ENCODE data around the gene KRTAP10-2.
"Not testable (repeated sequence)": the region's sequence is repeated elsewhere in the genome, so short reads cannot be mapped to it uniquely, and the experiment has no call there.

KRTAP10-2 gene

GRCh38 chr21:44583089-44583799, 31.9 kb upstream of the KRTAP10-2 start:
- DNase-seq (ENCODE audit: low read depth, low spot score), result no peak

- no peak for DNase-seq (ENCODE audit: low read depth, low spot score)
Observed at GRCh38 chr21:44582055-44582454, 30.8 kb upstream of the KRTAP10-2 start.

- DNase-seq (ENCODE audit: low read depth, low spot score), result no peak
Observed at GRCh38 chr21:44581158-44581557, 29.9 kb upstream of the KRTAP10-2 start.

DNA sequence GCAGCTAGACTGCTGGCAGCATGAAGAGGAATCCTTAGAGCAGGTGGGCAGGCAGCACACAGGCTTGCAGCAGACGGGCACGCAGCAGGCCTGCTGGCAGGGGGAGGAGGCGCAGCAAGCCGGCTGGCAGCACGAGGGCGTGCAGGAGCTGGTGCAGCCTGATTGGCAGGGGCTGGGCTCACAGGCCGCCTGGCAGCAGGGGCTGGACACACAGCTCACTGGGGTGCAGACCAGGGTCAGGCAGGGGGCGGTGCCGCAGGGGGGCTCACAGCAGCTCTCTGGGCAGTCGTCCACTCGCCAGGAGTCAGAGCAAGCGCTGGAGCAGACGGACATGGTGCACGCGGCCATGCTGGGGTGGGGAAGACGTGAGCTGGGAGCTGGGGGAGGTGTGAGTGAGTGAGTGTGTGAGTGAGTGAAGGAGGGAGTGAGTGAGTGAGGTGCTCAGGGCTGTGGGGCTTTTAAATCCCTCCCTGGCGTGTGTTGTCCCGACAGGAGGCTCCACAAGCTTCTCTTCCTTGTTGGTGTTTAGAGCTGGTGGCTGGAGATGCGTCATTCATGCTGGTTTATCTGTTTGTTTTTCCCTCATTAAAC, 29.0 kb upstream of the KRTAP10-2 start, which contains the start of gene KRTAP10-5:
TSS of gene KRTAP10-5 (minus strand) at position 374 of the 591 bp plus-strand sequence. CDS start at position 348, 26 bp downstream.
- DNase-seq (ENCODE audit: low read depth, low spot score), result not testable (repeated sequence)

DNA sequence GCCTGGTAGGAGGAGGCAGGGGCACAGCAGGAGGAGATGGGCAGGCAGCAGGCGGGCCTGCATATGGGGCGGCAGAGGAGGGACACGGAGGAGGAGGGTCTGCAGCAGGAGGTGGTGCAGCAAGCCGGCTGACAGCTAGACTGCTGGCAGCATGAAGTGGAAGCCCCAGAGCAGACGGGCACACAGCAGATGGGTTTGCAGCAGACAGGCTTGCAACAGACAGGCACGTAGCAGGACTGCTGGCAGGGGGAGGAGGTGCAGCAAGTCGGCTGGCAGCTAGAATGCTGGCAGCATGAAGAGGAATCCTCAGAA, 28.5 kb upstream of the KRTAP10-2 start:
- DNase-seq (ENCODE audit: low read depth, low spot score), result no peak

DNA sequence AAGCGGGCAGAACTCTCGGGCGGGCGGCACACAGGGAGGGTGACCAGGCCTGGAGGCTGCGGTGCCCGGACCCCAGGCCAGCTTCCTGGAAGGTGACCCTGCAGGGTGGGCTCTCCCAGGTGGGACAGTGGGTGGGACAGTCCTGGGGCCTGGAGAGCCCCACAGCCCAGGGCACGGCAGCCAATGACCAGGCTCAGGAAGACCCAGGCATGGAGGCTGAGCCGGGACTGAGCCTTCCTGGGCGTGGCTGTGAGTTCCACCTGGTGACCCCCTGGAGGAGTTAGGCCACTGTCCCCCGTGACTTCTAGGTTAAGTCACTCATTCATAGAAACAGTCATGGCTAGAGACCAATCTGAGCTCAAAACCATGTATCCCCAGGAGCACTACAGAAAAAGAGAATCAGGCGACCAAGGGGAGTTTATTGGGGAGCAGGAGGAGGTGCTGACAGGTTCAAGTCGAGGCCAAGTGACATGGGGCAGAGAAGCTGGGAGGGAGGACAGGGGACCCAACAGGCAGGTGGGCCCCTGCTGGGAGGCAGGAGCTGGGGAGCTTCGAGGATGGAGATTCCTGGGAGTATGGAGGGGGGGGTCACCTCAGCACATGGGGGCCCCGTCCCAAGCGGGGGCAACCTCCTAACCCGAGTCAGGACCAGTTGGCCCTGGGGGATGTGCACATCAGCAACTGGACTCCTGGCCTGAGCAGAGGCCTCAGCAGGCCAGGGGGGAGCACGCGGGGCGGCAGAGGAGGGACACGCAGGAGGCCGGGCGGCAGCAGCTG, 27.9 kb upstream of the KRTAP10-2 start:
- no peak for DNase-seq (ENCODE audit: low read depth, low spot score)

- no peak for DNase-seq (ENCODE audit: low read depth, low spot score)
Observed at GRCh38 chr21:44578371-44579055, 27.2 kb upstream of the KRTAP10-2 start.

- no peak for DNase-seq (ENCODE audit: low read depth, low spot score)
Observed at GRCh38 chr21:44576025-44576420, 24.7 kb upstream of the KRTAP10-2 start.

DNA sequence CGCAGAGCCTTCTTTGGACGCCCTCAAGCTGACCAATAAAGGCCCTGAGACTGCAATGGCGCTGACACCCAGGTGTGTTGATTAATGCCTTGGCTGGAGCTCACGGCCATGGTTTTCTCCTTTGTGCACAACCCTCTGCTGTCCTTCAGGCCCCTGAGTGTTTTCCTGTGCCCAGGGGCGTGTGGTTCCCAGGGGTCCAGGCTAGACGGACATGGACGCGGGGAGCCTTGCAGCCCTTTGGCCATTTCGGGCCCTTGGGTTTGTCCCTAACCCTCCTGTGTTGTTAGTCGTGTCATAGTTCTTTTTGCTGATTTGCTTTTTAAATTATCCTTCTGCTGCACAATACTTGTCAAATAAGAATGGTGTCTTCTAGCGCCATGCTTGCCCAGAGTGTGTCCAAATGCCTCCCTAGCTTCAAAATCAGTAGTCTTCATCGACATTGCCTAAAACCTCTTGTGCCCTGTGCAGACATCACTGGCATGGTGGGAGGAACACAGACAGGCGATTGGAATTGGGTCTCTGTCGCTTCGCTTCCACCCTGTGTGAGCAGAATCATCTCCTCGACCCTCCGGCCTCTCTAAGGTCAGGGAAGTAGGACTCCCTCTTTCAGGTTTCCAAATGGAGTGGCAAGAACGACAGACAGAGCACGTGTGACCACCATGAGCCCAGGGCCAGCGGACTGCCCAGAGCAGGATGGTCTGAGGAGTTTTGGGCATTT, 24.2 kb upstream of the KRTAP10-2 start:
- no peak for DNase-seq (ENCODE audit: low read depth, low spot score)

- no peak for DNase-seq (ENCODE audit: low read depth, low spot score)
Observed at GRCh38 chr21:44574457-44575306, 23.4 kb upstream of the KRTAP10-2 start.

GRCh38 chr21:44573630-44574456, 22.5 kb upstream of the KRTAP10-2 start, which contains the start of gene KRTAP10-4:
Gene KRTAP10-4 (plus strand): TSS chr21:44573729. CDS start chr21:44573759, 30 bp downstream.
- DNase-seq (ENCODE audit: low read depth, low spot score), result not testable (repeated sequence)

DNA sequence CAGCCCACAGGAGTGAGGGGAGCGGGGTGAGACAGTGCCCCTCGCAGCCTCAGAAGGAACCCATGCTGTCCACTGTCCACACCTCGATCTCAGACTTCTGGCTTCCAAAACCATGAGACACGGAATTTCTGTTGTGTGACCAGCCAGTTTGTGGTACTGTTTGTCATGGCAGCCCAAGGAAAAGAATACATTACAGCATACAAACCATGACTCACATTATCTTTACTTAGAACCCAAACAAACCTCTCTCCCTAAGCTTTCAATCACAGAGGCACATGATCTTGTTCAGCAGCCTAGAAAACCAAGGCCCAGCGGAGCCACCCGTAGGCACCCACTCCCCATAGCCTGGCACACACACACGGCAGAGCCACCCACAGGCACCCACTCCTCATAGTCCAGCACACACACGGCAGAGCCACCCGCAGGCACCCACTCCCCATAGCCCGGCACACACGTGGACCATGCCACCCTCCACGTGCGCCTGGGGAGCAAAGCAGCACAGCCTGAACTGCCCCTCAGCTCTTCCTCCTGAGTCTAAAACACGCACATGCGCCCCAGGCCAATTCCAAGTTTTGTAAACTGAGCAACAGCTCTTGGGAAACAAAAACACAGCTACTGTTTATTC, 21.8 kb upstream of the KRTAP10-2 start:
- no peak for DNase-seq (ENCODE audit: low read depth, low spot score)

- no peak for DNase-seq (ENCODE audit: low read depth, low spot score)
Observed at GRCh38 chr21:44571844-44572782, 20.8 kb upstream of the KRTAP10-2 start.

DNA sequence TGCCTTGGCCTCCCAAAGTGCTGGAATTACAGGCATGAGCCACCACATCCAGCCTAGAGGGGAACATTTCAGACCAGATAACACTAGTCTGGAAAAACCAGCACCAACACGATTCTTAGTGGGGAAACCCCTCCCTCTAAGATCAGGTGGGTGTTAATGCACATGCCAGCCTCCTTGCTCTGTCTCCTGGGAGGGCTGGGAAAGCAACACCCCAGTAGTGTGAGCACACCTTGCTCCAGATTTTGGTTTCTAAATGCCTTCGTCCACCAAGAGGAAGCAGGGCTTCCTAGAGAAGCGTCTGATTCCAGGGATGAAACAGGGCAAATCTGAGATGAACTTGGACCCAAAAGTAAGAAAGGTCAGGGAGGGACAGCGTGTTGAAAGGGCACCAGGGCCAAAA, 20.0 kb upstream of the KRTAP10-2 start:
- no peak for DNase-seq (ENCODE audit: low read depth, low spot score)

- no peak for DNase-seq (ENCODE audit: low read depth, low spot score)
Observed at GRCh38 chr21:44569861-44570517, 18.7 kb upstream of the KRTAP10-2 start.

DNA sequence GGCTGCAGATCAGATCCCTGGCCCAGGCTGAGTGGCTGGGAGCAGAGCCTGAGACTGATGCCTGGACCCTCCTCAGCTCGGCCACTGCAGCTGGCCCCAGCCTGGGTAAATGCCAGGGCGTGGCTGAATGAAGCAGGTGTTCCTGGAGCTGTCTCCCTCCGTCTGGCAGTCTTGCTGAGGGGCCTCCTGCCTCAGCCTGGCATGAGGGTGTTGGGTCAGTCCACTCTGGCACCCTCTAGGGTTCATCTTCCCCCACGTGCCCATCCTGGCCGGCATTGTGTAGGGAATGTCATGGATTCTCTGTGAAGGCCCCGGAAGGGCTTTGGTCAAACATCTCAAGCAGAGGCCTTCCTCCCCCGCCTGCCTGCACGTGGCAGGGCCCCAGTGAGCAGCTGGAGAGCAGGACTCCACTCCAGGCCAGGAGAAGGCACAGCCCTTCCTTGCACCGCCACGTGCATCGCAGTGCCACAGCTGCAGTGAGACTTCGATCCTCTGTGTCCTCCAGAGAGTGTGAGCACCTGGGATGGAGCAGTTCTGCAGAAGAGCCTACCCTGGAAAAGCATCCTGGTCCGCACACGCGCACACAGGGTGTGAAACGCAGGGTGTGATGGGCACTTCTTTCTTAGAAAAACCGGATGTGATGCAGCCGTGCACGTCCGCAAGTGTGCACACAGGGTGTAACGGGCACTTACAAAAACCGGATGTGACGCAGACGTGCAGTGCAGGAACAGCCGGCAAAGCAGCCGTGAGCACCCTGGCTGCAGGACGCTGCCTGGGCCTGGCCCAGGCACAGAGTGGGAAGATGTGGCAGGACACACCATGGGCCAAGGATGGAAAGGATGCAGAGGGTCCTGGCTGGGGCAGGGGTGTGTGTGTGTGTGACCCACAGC, 17.6 kb upstream of the KRTAP10-2 start:
- no peak for DNase-seq (ENCODE audit: low read depth, low spot score)

Measured in brain pericyte (primary cell).